Fibroblast of the aortic adventitia (primary cell): ENCODE data around the gene PTTG1IP2. TPM values are rescaled to one million over a fixed set of nuclear protein-coding genes. Genes with fewer than 3 reads are reported as not detected.

Experiments used
- DNase-seq: peaks from one replicate; pipeline ENCODE4 v3.0.0-alpha.2; 2010; ENCODE audit warnings: low read depth
- H3K4me3 ChIP-seq: 2 replicates; pipeline ENCODE4 v1.5.1; 2011; ENCODE audit warnings: low read depth, mild to moderate bottlenecking, control low read depth, low read length, moderate library complexity
- CTCF ChIP-seq: IDR thresholded peaks from 2 replicates; pipeline ENCODE4 v1.5.1; 2011; ENCODE audit warnings: mild to moderate bottlenecking, low read length, control low read depth, inconsistent platforms; ENCODE audit not compliant: insufficient read depth
- total RNA-seq: library from RNA; depleted of rRNA; stranded (reverse); fragments of >200 nt; gene quantifications from 2 replicates; pipeline ENCODE4 v1.2.3, GENCODE V29; 2012; ENCODE audit warnings: low replicate concordance

PTTG1IP2 gene
- total RNA-seq, result not detected in 2 replicates

GRCh38 chr7:90469554-90469953 lies at the start of gene PTTG1IP2:
PTTG1IP2 (plus strand) TSS chr7:90469639; CDS start chr7:90469787, 148 bp downstream.
- no peak for TF ChIP-seq CTCF

DNA sequence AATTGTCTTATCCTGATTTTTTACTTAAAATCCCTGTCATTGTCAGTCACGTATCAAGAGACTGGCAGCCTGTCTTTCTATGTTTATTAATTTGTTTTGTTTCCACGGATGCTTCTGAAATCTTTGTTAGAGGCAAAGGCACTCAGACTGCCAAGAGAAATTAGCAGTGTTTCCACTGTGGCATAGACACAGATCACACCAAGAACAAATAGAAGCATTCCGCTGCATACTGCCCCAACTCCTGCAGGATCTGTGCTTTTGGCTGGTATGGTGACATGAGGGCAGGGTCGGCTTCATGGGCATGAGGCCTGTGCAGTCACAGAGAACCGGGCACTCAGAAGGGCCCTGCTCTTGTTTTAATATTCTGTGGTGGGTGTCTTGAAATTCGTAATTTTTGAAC lies 47.8 kb upstream of the PTTG1IP2 start:
- no peak for TF ChIP-seq CTCF
- DNase-seq, result no peak
- no peak overlapping the region for H3K4me3 ChIP-seq

More at GRCh38 chr7:90469554-90469953, at the start of gene PTTG1IP2:
- DNase-seq, result no peak
- no peak within 1 kb of the TSS for H3K4me3 ChIP-seq

DNA sequence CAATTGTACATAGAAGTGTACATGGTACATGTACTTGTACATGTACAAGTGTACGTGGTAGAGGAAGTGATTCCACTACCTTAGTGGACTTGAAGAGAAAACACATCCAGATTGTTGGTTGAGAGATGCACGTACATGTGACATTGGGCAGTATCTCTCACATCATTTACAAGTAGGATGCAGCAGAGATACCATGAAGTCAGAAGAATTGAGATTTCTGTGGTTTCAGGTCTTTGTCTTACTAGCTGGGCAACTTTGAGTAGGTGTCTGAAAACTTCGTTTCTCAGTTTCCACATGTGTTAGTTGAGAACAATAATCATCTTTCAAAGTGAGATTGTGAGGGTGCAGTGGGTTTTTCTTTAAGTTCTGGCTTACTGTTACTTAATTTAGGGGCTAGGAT lies 44.7 kb upstream of the PTTG1IP2 start:
- TF ChIP-seq CTCF, result no peak
- no peak for DNase-seq
- no peak overlapping the region for H3K4me3 ChIP-seq

DNA sequence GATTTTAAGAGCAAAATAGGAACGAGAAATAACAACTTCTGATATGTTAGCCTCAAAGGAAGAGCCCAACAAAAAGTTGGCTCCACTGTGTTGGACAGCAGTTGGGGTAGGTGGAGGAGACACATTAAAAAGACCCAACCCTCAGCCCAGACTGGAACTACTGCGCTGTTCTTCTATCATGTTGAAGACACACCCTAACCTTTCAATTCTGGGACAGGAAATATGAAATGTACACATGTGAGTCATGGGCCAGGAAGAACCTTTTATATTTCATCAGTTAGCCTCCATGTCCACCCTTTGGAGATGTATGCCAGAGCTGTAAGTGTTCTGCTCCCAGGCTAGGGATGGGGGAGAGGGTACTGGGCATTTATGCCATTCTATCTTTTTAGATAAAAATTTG lies 44.1 kb upstream of the PTTG1IP2 start:
- no peak overlapping the region for H3K4me3 ChIP-seq
- no peak for DNase-seq
- TF ChIP-seq CTCF, result no peak

GRCh38 chr7:90430614-90431460 lies 38.6 kb upstream of the PTTG1IP2 start:
- DNase-seq, result no peak
- no peak overlapping the region for H3K4me3 ChIP-seq
- no peak for TF ChIP-seq CTCF

DNA sequence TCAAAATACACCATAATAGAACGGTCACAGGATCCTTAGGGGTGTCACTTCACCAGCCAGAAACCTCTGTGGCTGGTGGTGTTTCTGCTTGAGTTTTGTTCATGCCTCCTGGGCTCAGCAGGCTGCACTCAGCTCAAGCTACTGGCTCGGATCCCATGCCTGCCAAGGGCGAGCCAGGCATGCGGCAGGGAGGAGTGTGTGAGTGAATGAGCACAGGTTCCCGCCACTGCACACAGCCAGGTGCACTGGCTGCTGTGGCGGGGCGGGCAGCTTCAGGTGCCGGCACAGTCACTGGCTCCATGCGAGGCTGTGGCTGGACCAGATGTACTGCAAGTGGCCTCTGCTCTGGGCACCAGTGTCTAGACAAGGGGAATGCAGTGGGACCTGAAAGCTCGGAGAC lies 36.7 kb upstream of the PTTG1IP2 start:
- DNase-seq, result no peak

More for the DNA sequence above, 36.7 kb upstream of the PTTG1IP2 start:
- no peak for TF ChIP-seq CTCF
- H3K4me3 ChIP-seq, result no peak overlapping the region
